Measurements from ENCODE around the gene CRB2.

Gene CRB2

GRCh38 chr9:123365881-123366528, 10.0 kb downstream of the CRB2 start:
- no peak for DNase-seq

GRCh38 chr9:123368023-123368422, 12.0 kb downstream of the CRB2 start:
- DNase-seq: no peak

- no peak for DNase-seq
Observed at GRCh38 chr9:123368536-123369153, 12.6 kb downstream of the CRB2 start.

GRCh38 chr9:123369296-123369695, 13.3 kb downstream of the CRB2 start:
- no peak for DNase-seq

GRCh38 chr9:123370108-123370507, 14.1 kb downstream of the CRB2 start:
- DNase-seq: no peak

GRCh38 chr9:123370526-123371227, 14.7 kb downstream of the CRB2 start:
- DNase-seq: no peak

GRCh38 chr9:123371228-123371584, 15.2 kb downstream of the CRB2 start:
- DNase-seq: no peak

GRCh38 chr9:123371805-123372590, 16.0 kb downstream of the CRB2 start:
- DNase-seq: no peak

- DNase-seq: no peak
Observed at GRCh38 chr9:123372766-123373446, 16.9 kb downstream of the CRB2 start.

GRCh38 chr9:123373447-123373923, 17.5 kb downstream of the CRB2 start:
- DNase-seq: no peak

GRCh38 chr9:123373946-123374345, 17.9 kb downstream of the CRB2 start:
- DNase-seq: peak; percentile 82

GRCh38 chr9:123375469-123376132, 19.6 kb downstream of the CRB2 start:
- peak; percentile 77 for DNase-seq

GRCh38 chr9:123376218-123377071, 20.4 kb downstream of the CRB2 start:
- DNase-seq: no peak

- no peak for DNase-seq
Observed at GRCh38 chr9:123377211-123377971, 21.4 kb downstream of the CRB2 start.

GRCh38 chr9:123378025-123378424, 22.0 kb downstream of the CRB2 start:
- no peak for DNase-seq

GRCh38 chr9:123378956-123379660, 23.1 kb downstream of the CRB2 start:
- DNase-seq: no peak

- DNase-seq: no peak
Observed at GRCh38 chr9:123380852-123381705, 25.1 kb downstream of the CRB2 start.

GRCh38 chr9:123382653-123383511, 26.9 kb downstream of the CRB2 start:
- DNase-seq: no peak
